Measurements from ENCODE around the gene CMPK2.
A peak's percentile ranks its signal among the peaks of the same experiment; 100 is the strongest.

CMPK2 gene

DNA sequence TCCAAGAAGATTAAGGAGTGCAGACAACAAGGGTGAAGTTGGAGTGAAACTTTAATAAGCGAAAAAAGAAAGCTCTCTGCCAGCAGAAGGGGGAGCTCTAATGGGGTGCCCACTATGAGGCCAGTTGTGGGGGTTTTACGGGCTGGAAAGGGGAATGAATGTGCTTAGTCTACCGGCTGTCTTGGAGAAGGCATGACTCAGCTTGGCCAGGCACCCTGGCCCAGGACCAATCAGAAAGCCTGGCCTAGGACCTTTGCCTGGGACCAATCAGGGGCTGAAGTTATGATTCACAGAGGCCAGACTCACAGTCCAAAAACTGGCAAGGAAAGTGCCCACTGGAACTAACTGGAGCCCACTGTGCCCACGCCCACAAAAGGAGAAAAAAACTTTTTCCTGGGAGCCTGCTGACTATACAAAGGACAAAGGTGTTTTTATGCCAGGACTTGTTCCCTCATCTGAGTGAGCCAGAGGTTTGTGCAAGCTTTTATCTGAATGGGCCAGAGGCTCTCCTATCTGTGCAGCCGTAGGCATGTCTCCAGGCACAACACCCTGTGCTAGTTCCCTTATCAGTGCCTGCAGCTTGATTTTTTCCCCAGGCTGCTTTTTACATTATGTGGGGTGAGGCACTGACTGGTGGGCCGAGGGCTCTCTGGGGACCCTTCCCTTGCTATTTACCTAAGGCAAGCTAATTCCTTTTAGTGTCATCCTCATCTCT is 18.6 kb downstream of the CMPK2 start:
- Histone ChIP-seq H3K36me3 (ENCODE audit: control insufficient read depth in 5 of 5, insufficient read depth in 5 of 5, low read length in 5 of 5) (peaks cover 18 to 41% (median 34%) of the 10 kb centered on the region in 5 donors), H3K4me1 (ENCODE audit: control insufficient read depth in 5 of 5, insufficient read depth in 5 of 5, low read length in 5 of 5) (no peaks in the 10 kb centered on the region), H3K9ac (ENCODE audit: low read length in 5 of 5) (no peak overlapping the region), H3K9me3 (ENCODE audit: control insufficient read depth in 5 of 5, low read length in 5 of 5) (peaks cover 60 to 90% (median 75%) of the 10 kb centered on the region in 5 donors), H3K27me3 (ENCODE audit: control insufficient read depth in 5 of 5, insufficient read depth in 4 of 5, low read length in 5 of 5) (no peaks in the 10 kb centered on the region), H3K27ac (ENCODE audit: low read depth, low read length) (no peak overlapping the region), H3K4me3 (ENCODE audit: low read depth in 1 of 5, low read length in 5 of 5) (peak overlapping the region in 3 of 5 donors; percentile 1 to 28 (median 22))

DNA sequence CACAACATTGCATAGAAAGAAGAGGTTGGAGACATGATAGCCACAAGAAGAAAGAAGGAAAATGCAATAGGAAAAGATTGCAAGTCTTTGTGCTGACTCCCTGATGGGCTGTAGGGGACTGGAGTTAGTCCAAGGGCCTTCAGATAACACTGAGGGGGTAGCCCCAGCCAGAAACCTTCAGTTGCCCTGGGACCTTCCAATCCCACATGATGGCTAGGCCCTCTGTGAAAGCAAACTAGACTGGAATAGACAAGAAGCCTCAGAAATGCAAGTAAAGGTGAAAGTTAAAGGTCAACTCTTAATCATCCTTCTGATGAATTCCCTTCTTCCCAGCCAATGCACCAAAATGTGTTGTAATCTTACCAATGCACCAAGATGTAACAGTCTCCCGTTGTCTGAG is 19.2 kb downstream of the CMPK2 start:
- H3K9ac ChIP-seq (ENCODE audit: low read length in 5 of 5), result no peak overlapping the region
- H3K9me3 ChIP-seq (ENCODE audit: control insufficient read depth in 5 of 5, low read length in 5 of 5), result peaks cover 66 to 96% (median 80%) of the 10 kb centered on the region in 5 donors
- H3K4me1 ChIP-seq (ENCODE audit: control insufficient read depth in 5 of 5, insufficient read depth in 5 of 5, low read length in 5 of 5), result no peaks in the 10 kb centered on the region
- H3K4me3 ChIP-seq (ENCODE audit: low read depth in 1 of 5, low read length in 5 of 5), result peak overlapping the region in 3 of 5 donors; percentile 1 to 28 (median 22)
- no peak overlapping the region for H3K27ac ChIP-seq (ENCODE audit: low read depth, low read length)
- no peaks in the 10 kb centered on the region for H3K27me3 ChIP-seq (ENCODE audit: control insufficient read depth in 5 of 5, insufficient read depth in 4 of 5, low read length in 5 of 5)
- H3K36me3 ChIP-seq (ENCODE audit: control insufficient read depth in 5 of 5, insufficient read depth in 5 of 5, low read length in 5 of 5), result peaks cover 18 to 36% (median 31%) of the 10 kb centered on the region in 5 donors

DNA sequence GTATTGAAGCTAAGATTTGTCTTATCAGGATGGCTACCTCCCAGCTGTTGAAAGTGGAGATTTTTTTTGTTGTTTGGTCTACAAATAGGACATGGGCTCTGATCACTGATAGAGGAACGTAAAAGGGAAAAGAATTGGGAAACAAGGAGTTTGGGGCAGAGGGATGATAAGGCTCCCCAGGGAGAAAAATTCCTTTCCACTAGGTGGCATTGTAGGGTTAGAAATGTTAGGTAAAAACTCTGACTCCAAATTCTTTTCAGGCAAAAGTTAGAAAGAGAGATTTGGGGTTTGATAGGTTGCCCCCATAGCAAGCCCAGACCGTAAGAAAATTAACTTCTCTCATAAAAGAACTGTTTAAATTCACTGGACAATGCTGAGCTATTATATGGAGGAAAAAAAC is 19.8 kb downstream of the CMPK2 start:
- Histone ChIP-seq H3K9me3 (ENCODE audit: control insufficient read depth in 5 of 5, low read length in 5 of 5) (peaks cover 71 to 92% (median 81%) of the 10 kb centered on the region in 5 donors), H3K36me3 (ENCODE audit: control insufficient read depth in 5 of 5, insufficient read depth in 5 of 5, low read length in 5 of 5) (peaks cover 16 to 30% (median 24%) of the 10 kb centered on the region in 5 donors), H3K27me3 (ENCODE audit: control insufficient read depth in 5 of 5, insufficient read depth in 4 of 5, low read length in 5 of 5) (no peaks in the 10 kb centered on the region), H3K4me3 (ENCODE audit: low read depth in 1 of 5, low read length in 5 of 5) (peak overlapping the region in 2 of 5 donors; percentile 39 to 60), H3K27ac (ENCODE audit: low read depth, low read length) (no peak overlapping the region), H3K4me1 (ENCODE audit: control insufficient read depth in 5 of 5, insufficient read depth in 5 of 5, low read length in 5 of 5) (no peaks in the 10 kb centered on the region), H3K9ac (ENCODE audit: low read length in 5 of 5) (no peak overlapping the region)

DNA sequence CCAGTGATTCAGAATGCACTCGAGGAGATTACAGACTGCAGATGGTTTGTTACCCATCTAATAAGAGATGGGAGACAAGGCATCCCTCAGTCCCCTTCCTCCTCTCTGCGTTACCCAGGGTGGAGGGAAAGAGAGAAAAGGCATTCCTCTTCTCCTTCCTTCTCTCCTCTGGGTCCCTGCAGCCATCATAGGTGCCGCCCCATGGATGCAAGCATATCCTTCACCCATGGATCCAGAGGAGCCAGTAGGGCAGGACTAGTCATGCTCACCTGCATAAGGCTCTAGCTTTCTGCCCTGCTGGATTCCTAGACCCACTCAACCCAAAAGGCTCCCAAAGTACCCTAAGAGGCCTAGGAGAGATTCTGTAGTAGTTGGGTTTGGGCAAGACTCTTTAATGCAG is 20.4 kb downstream of the CMPK2 start:
- H3K36me3 ChIP-seq (ENCODE audit: control insufficient read depth in 5 of 5, insufficient read depth in 5 of 5, low read length in 5 of 5), result peaks cover 12 to 26% (median 21%) of the 10 kb centered on the region in 5 donors
- no peaks in the 10 kb centered on the region for H3K4me1 ChIP-seq (ENCODE audit: control insufficient read depth in 5 of 5, insufficient read depth in 5 of 5, low read length in 5 of 5)
- H3K9ac ChIP-seq (ENCODE audit: low read length in 5 of 5), result no peak overlapping the region
- peak overlapping the region in 4 of 5 donors; percentile 17 to 60 (median 41) for H3K4me3 ChIP-seq (ENCODE audit: low read depth in 1 of 5, low read length in 5 of 5)
- H3K27ac ChIP-seq (ENCODE audit: low read depth, low read length), result no peak overlapping the region
- no peaks in the 10 kb centered on the region for H3K27me3 ChIP-seq (ENCODE audit: control insufficient read depth in 5 of 5, insufficient read depth in 4 of 5, low read length in 5 of 5)
- peaks cover 73 to 89% (median 87%) of the 10 kb centered on the region in 5 donors for H3K9me3 ChIP-seq (ENCODE audit: control insufficient read depth in 5 of 5, low read length in 5 of 5)

DNA sequence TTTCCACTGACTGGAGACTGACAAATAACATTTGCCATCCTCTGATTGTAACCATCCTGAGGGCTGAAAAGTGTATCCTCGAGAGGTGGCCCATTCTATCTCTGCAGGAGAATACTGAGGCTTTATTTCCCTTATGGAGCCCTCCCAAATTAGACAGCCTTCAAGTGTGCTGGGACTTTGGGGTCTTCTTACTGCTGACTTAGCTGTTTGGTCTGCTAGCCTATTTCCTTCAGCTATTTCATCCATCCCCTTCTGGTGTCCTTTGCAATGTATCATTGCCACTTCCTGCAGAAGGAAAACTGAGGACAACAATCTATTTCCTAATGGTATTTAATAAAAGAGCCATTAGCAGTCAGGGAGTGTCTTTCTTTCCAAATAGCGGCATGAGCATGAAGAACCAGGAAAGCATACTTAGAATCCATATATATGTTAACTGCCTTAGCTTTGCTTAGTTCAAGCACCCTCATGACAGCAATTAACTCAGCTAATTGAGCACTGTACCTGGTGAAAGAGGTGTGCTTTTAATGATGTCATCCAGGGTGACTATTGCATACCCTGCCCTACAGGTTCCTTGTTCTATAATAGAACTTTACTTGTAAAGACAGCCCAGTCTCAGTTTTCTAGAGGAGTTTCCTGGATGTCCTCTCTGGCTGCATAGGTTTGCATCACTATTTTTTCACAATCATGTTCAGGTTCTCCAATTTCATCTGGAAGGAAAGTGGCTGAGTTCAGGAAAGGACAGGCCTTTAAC is 24.0 kb downstream of the CMPK2 start:
- Histone ChIP-seq H3K4me1 (ENCODE audit: control insufficient read depth in 5 of 5, insufficient read depth in 5 of 5, low read length in 5 of 5) (no peaks in the 10 kb centered on the region), H3K9me3 (ENCODE audit: control insufficient read depth in 5 of 5, low read length in 5 of 5) (peaks cover 51 to 77% (median 59%) of the 10 kb centered on the region in 5 donors), H3K4me3 (ENCODE audit: low read depth in 1 of 5, low read length in 5 of 5) (peak overlapping the region in 2 of 5 donors; percentile 27 to 39), H3K36me3 (ENCODE audit: control insufficient read depth in 5 of 5, insufficient read depth in 5 of 5, low read length in 5 of 5) (peaks cover 0 to 11% (median 3%) of the 10 kb centered on the region in 5 donors), H3K27ac (ENCODE audit: low read depth, low read length) (no peak overlapping the region), H3K9ac (ENCODE audit: low read length in 5 of 5) (no peak overlapping the region), H3K27me3 (ENCODE audit: control insufficient read depth in 5 of 5, insufficient read depth in 4 of 5, low read length in 5 of 5) (no peaks in the 10 kb centered on the region)

DNA sequence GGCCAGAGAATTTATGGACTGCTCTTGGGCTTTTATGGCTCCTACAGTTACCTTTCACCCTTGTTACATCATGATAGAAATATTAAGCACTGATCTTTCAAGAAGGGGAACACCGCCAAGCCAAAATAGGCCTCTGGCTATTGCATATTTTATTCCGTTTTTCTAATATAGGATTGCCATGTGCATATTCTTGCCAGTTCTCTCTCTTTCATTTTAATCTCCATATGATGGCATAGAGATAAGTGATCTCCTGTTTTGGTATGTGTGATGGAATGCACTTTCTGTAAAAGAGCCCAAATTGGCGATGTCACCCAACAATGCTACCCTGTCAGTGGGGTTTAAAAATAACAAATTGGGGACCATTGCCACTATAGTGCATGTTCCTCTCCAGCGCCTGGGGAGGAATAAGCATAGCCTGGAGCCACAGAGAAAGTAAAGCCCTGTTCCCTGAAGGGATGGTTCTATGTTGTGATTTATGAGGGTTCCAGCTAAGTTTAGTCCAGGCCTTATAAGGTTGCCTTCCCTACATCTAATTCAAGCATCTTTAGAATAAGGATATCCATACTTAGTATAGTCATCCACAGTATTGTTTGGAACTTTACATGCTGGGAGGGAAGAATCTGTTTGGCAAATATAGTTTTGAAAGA is 26.9 kb downstream of the CMPK2 start:
- Histone ChIP-seq H3K36me3 (ENCODE audit: control insufficient read depth in 5 of 5, insufficient read depth in 5 of 5, low read length in 5 of 5) (peaks cover 0 to 8% (median 0%) of the 10 kb centered on the region in 5 donors), H3K9me3 (ENCODE audit: control insufficient read depth in 5 of 5, low read length in 5 of 5) (peaks cover 29 to 60% (median 41%) of the 10 kb centered on the region in 5 donors)

DNA sequence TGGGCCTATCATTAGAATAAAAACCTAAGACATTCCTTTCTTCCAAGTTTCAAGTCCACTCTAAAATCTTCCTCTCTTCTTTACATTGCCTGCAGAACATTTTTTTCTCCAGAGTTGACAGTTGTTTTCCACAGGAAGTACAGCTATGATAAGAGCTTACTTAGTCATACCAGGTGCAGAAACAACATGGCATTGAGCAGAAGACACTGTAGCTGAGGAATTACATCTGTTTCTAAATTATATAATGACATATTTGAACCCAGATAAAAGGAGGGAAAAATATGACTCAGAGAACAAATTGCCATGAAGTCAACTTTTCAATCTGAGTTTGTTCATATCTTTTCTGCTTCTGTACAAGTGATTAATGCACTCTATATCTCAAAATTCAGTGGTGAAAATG is 30.2 kb downstream of the CMPK2 start:
- Histone ChIP-seq H3K27me3 (ENCODE audit: control insufficient read depth in 5 of 5, insufficient read depth in 4 of 5, low read length in 5 of 5) (no peaks in the 10 kb centered on the region), H3K4me3 (ENCODE audit: low read depth in 1 of 5, low read length in 5 of 5) (no peak overlapping the region), H3K9me3 (ENCODE audit: control insufficient read depth in 5 of 5, low read length in 5 of 5) (peaks cover 0 to 32% (median 25%) of the 10 kb centered on the region in 5 donors), H3K9ac (ENCODE audit: low read length in 5 of 5) (no peak overlapping the region), H3K27ac (ENCODE audit: low read depth, low read length) (no peak overlapping the region), H3K4me1 (ENCODE audit: control insufficient read depth in 5 of 5, insufficient read depth in 5 of 5, low read length in 5 of 5) (no peaks in the 10 kb centered on the region), H3K36me3 (ENCODE audit: control insufficient read depth in 5 of 5, insufficient read depth in 5 of 5, low read length in 5 of 5) (peaks cover 0 to 8% (median 0%) of the 10 kb centered on the region in 5 donors)

More for the DNA sequence above, 26.9 kb downstream of the CMPK2 start:
- no peak overlapping the region for H3K9ac ChIP-seq (ENCODE audit: low read length in 5 of 5)
- H3K4me1 ChIP-seq (ENCODE audit: control insufficient read depth in 5 of 5, insufficient read depth in 5 of 5, low read length in 5 of 5), result no peaks in the 10 kb centered on the region
- no peak overlapping the region for H3K27ac ChIP-seq (ENCODE audit: low read depth, low read length)
- H3K4me3 ChIP-seq (ENCODE audit: low read depth in 1 of 5, low read length in 5 of 5), result no peak overlapping the region
- no peaks in the 10 kb centered on the region for H3K27me3 ChIP-seq (ENCODE audit: control insufficient read depth in 5 of 5, insufficient read depth in 4 of 5, low read length in 5 of 5)

DNA sequence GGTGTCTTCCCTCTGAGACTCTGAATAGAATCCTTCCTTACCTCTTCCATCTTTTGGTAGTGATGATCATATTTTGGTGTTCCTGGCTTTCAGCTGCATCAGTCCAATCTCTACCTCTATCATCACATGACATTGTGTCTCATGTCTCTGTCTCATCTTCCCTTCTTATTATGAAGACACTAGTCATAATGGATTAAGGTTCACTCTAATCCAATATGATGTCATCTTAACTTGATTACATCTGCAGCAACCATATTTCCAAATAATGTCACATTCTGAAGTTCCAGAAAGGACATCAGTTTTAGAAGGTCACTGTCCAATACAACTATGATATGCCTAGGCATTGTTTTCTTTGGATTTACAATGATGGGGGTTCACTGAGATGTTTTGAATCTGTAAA is 31.5 kb downstream of the CMPK2 start:
- Histone ChIP-seq H3K4me1 (ENCODE audit: control insufficient read depth in 5 of 5, insufficient read depth in 5 of 5, low read length in 5 of 5) (no peaks in the 10 kb centered on the region), H3K9me3 (ENCODE audit: control insufficient read depth in 5 of 5, low read length in 5 of 5) (peaks cover 0 to 26% (median 21%) of the 10 kb centered on the region in 5 donors), H3K4me3 (ENCODE audit: low read depth in 1 of 5, low read length in 5 of 5) (no peak overlapping the region), H3K36me3 (ENCODE audit: control insufficient read depth in 5 of 5, insufficient read depth in 5 of 5, low read length in 5 of 5) (peaks cover 0 to 4% (median 0%) of the 10 kb centered on the region in 5 donors), H3K27me3 (ENCODE audit: control insufficient read depth in 5 of 5, insufficient read depth in 4 of 5, low read length in 5 of 5) (no peaks in the 10 kb centered on the region), H3K27ac (ENCODE audit: low read depth, low read length) (no peak overlapping the region), H3K9ac (ENCODE audit: low read length in 5 of 5) (no peak overlapping the region)

DNA sequence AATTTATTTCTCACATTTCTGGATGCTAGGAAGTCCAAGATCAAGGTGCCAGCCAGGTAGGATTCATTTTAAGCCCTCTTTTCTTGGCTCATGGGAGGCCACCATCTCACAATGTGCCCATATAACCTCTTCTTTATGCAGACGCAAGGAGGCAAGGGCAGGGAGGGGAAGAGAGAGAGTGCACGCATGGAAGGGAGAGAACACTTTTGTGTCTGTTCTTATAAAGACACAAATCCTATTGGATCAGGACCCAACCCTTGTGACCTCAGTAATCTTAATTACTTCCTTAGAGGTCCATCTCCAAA is 32.5 kb downstream of the CMPK2 start:
- H3K9me3 ChIP-seq (ENCODE audit: control insufficient read depth in 5 of 5, low read length in 5 of 5), result peaks cover 0 to 21% (median 16%) of the 10 kb centered on the region in 5 donors
- no peaks in the 10 kb centered on the region for H3K36me3 ChIP-seq (ENCODE audit: control insufficient read depth in 5 of 5, insufficient read depth in 5 of 5, low read length in 5 of 5)
- H3K9ac ChIP-seq (ENCODE audit: low read length in 5 of 5), result no peak overlapping the region
- H3K4me1 ChIP-seq (ENCODE audit: control insufficient read depth in 5 of 5, insufficient read depth in 5 of 5, low read length in 5 of 5), result peaks cover 0 to 3% (median 0%) of the 10 kb centered on the region in 5 donors
- peak overlapping the region in 1 of 5 donors; percentile 15 for H3K4me3 ChIP-seq (ENCODE audit: low read depth in 1 of 5, low read length in 5 of 5)
- no peaks in the 10 kb centered on the region for H3K27me3 ChIP-seq (ENCODE audit: control insufficient read depth in 5 of 5, insufficient read depth in 4 of 5, low read length in 5 of 5)
- no peak overlapping the region for H3K27ac ChIP-seq (ENCODE audit: low read depth, low read length)

Measured in subcutaneous abdominal adipose tissue (tissue), 5 donors.